HCT116 (cell line): ENCODE data around the gene AKT3. TPM values are rescaled to one million over a fixed set of nuclear protein-coding genes. Genes with fewer than 3 reads are reported as not detected.

Experiments
- ATAC-seq: fragments of 200-7000 bp; cut with Tn5 transposase; 2 replicates; pipeline ENCODE4 v1.9.1; 2020; ENCODE audit warnings: mild to moderate bottlenecking, moderate library complexity
- BruUV-seq: library from RNA; stranded (reverse); fragments of 400-500 nt; replicated peaks from 2 replicates; lab custom pipeline; 2021; lab: Mats Ljungman, UMichigan
- CTCF ChIA-PET: fragments of 300-600 bp; sonication (Branson Sonifier 250); formaldehyde crosslinking; loops from one replicate; lab custom pipeline; 2021; ENCODE audit warnings: antibody characterized with exemption; lab: Charles Lee
- POLR2A ChIA-PET: fragments of 300-600, 350-600 bp; sonication (Branson Sonifier 250); formaldehyde crosslinking; loops from one replicate; lab custom pipeline; 2021; ENCODE audit warnings: antibody characterized with exemption; lab: Charles Lee
- RAD21 ChIA-PET, 2 experiments: fragments of 300-600 bp; sonication (Branson Sonifier 250); formaldehyde crosslinking; loops; one replicate each; lab custom pipeline; 2023; ENCODE audit warnings: low total read pairs in 2 of 2; ENCODE audit not compliant: uncharacterized antibody in 2 of 2, unreplicated experiment in 2 of 2, low non-redundant PET in 1 of 2; lab: Charles Lee
- DNase-seq: peaks from one replicate; pipeline ENCODE4 v3.0.0-alpha.2; 2010; ENCODE audit warnings: low read depth, low spot score
- H2AFZ ChIP-seq: fragments of 200-600 bp; shearing (Covaris generic), sonication (generic); 2 replicates; pipeline ENCODE4 v1.6.1; 2017; ENCODE audit warnings: low read depth, mixed run types, mixed read lengths, antibody characterized with exemption, low read length; ENCODE audit not compliant: poor library complexity, severe bottlenecking
- H3K27ac ChIP-seq: 2 replicates; pipeline ENCODE4 v1.5.1; 2012; ENCODE audit warnings: low read depth, low read length
- H3K27me3 ChIP-seq: fragments of 200-600 bp; sonication (generic); 2 replicates; pipeline ENCODE4 v1.6.1; 2016; ENCODE audit warnings: mixed run types, low read length, mixed read lengths; ENCODE audit not compliant: insufficient read depth
- H3K36me3 ChIP-seq, 2 experiments: fragments of 200-500 bp in 1 of 2; fragments of 200-600 bp in 1 of 2; sonication (Bioruptor generic) in 1 of 2; sonication (generic) in 1 of 2; 2 replicates each; pipeline versions ENCODE4 v1.5.1 to v1.6.1; 2014 to 2016; ENCODE audit warnings: low read length in 2 of 2, inconsistent platforms in 1 of 2, mixed read lengths in 1 of 2, mixed run types in 1 of 2; ENCODE audit not compliant: insufficient read depth in 2 of 2, control insufficient read depth in 1 of 2
- H3K4me1 ChIP-seq, 2 experiments: fragments of 200-600 bp in 1 of 2; sonication (generic) in 1 of 2; 2 replicates each; pipeline versions ENCODE4 v1.5.1 to v1.6.1; 2012 to 2017; ENCODE audit warnings: low read length in 2 of 2, inconsistent platforms in 1 of 2, mild to moderate bottlenecking in 1 of 2, mixed read lengths in 1 of 2, mixed run types in 1 of 2, moderate library complexity in 1 of 2; ENCODE audit not compliant: insufficient read depth in 2 of 2, control insufficient read depth in 1 of 2
- H3K4me2 ChIP-seq: fragments of 200-600 bp; sonication (generic); 2 replicates; pipeline ENCODE4 v1.6.1; 2017; ENCODE audit warnings: mixed run types, low read length, mixed read lengths
- H3K4me3 ChIP-seq, 2 experiments: fragments of 200-600 bp in 1 of 2; sonication (generic) in 1 of 2; replicated peaks in 1 of 2; 2 replicates each; pipeline ENCODE4 v1.5.1; 2011 to 2016; ENCODE audit warnings: low read length in 2 of 2, control low read depth in 1 of 2, low read depth in 1 of 2, mild to moderate bottlenecking in 1 of 2, mixed read lengths in 1 of 2, mixed run types in 1 of 2
- H3K79me2 ChIP-seq: fragments of 200-600 bp; sonication (generic); 2 replicates; pipeline ENCODE4 v1.6.1; 2017; ENCODE audit warnings: mild to moderate bottlenecking, mixed run types, low read length, moderate library complexity, mixed read lengths; ENCODE audit not compliant: insufficient read depth
- H3K9ac ChIP-seq: fragments of 200-600 bp; sonication (generic); 2 replicates; pipeline ENCODE4 v1.6.1; 2016; ENCODE audit warnings: low read length, mixed read lengths
- H3K9me2 ChIP-seq: fragments of 200-600 bp; sonication (generic), shearing (Covaris generic); 2 replicates; pipeline ENCODE4 v1.6.1; 2017; ENCODE audit warnings: mixed run types, mild to moderate bottlenecking, moderate library complexity; ENCODE audit not compliant: insufficient read depth
- H3K9me3 ChIP-seq, 2 experiments: fragments of 200-500 bp in 1 of 2; fragments of 200-600 bp in 1 of 2; sonication (Bioruptor generic) in 1 of 2; sonication (generic) in 1 of 2; 2 replicates each; pipeline ENCODE4 v1.6.1; 2014 to 2017; ENCODE audit warnings: low read length in 2 of 2, mixed read lengths in 2 of 2, inconsistent platforms in 1 of 2, low read depth in 1 of 2, mild to moderate bottlenecking in 1 of 2, mixed run types in 1 of 2, moderate library complexity in 1 of 2; ENCODE audit not compliant: control insufficient read depth in 1 of 2, insufficient read depth in 1 of 2
- H4K20me1 ChIP-seq: fragments of 200-600 bp; sonication (generic), shearing (Covaris generic); 2 replicates; pipeline ENCODE4 v1.6.1; 2017; ENCODE audit warnings: mixed run types, mild to moderate bottlenecking, moderate library complexity; ENCODE audit not compliant: insufficient read depth
- CBX3 ChIP-seq: IDR thresholded peaks from 2 replicates; pipeline ENCODE4 v1.6.1; 2012; ENCODE audit warnings: low read depth
- CEBPB ChIP-seq: IDR thresholded peaks from 2 replicates; pipeline ENCODE4 v1.6.1; 2012; ENCODE audit warnings: low read depth
- EGR1 ChIP-seq: IDR thresholded peaks from 2 replicates; pipeline ENCODE4 v1.6.1; 2012; ENCODE audit warnings: low read depth
- ELF1 ChIP-seq: IDR thresholded peaks from 2 replicates; pipeline ENCODE4 v1.6.1; 2012; ENCODE audit warnings: low read depth, borderline replicate concordance
- EZH2 ChIP-seq: fragments of 200-600 bp; sonication (generic); IDR thresholded peaks from 2 replicates; pipeline ENCODE4 v1.6.1; 2017; ENCODE audit warnings: antibody characterized with exemption, mixed run types
- EZH2phosphoT487 ChIP-seq: fragments of 200-600 bp; IDR thresholded peaks from 2 replicates; pipeline ENCODE4 v1.6.1; 2018; ENCODE audit warnings: antibody characterized with exemption, borderline replicate concordance
- FOSL1 ChIP-seq: IDR thresholded peaks from 2 replicates; pipeline ENCODE4 v1.6.1; 2012; ENCODE audit warnings: low read depth
- JUND ChIP-seq: IDR thresholded peaks from 2 replicates; pipeline ENCODE4 v1.6.1; 2012
- POLR2A ChIP-seq: IDR thresholded peaks from 2 replicates; pipeline ENCODE4 v1.7.0; 2011; ENCODE audit warnings: borderline replicate concordance; ENCODE audit not compliant: insufficient read depth, insufficient read length; ENCODE audit errors: extremely low read depth
- POLR2AphosphoS5 ChIP-seq: IDR thresholded peaks from 2 replicates; pipeline ENCODE4 v1.6.1; 2011; ENCODE audit warnings: mild to moderate bottlenecking, low read depth, low read length, moderate library complexity
- RAD21 ChIP-seq: IDR thresholded peaks from 2 replicates; pipeline ENCODE4 v1.6.1; 2012; ENCODE audit warnings: low read depth, mild to moderate bottlenecking
- SIN3A ChIP-seq: IDR thresholded peaks from 2 replicates; pipeline ENCODE4 v1.6.1; 2012; ENCODE audit warnings: low read depth
- SP1 ChIP-seq: IDR thresholded peaks from 2 replicates; pipeline ENCODE4 v1.6.1; 2012; ENCODE audit warnings: low read depth
- SRF ChIP-seq: IDR thresholded peaks from 2 replicates; pipeline ENCODE4 v1.6.1; 2012; ENCODE audit warnings: low read depth
- YY1 ChIP-seq: IDR thresholded peaks from 2 replicates; pipeline ENCODE4 v1.6.1; 2011; ENCODE audit warnings: low read length, low read depth, moderate library complexity, mild to moderate bottlenecking; ENCODE audit not compliant: insufficient replicate concordance; ENCODE audit errors: extremely low read depth
- intact Hi-C: fragments of 100-400 bp; cut with micrococcal nuclease; formaldehyde crosslinking; loops from 2 replicates; pipeline ENCODE4 v1.10.0; 2022
- total RNA-seq: library from RNA; stranded (reverse); gene quantifications from one replicate; pipeline ENCODE4 v1.2.1, GENCODE V29; 2021; ENCODE audit not compliant: unreplicated experiment
- TF ChIP-seq, protein P1 (sequence below), 3 experiments: fragments of 200-600 bp in 1 of 3; sonication (generic) in 1 of 3; IDR thresholded peaks in 2 of 3; conservative IDR thresholded peaks in 1 of 3; 2 replicates each; pipeline ENCODE4 v1.5.1; 2012 to 2017; ENCODE audit warnings: low read depth in 2 of 3, low read length in 2 of 3, antibody characterized with exemption in 1 of 3, borderline replicate concordance in 1 of 3, control low read depth in 1 of 3, mild to moderate bottlenecking in 1 of 3, mixed read lengths in 1 of 3, mixed run types in 1 of 3, moderate library complexity in 1 of 3; ENCODE audit not compliant: insufficient read depth in 1 of 3
- TF ChIP-seq, protein P2 (sequence below): IDR thresholded peaks from 2 replicates; pipeline ENCODE4 v1.6.1; 2012
- TF ChIP-seq, protein P3 (sequence below): IDR thresholded peaks from 2 replicates; pipeline ENCODE4 v1.6.1; 2012
- TF ChIP-seq, protein P4 (sequence below): IDR thresholded peaks from 2 replicates; pipeline ENCODE4 v1.6.1; 2012; ENCODE audit warnings: low read depth

AKT3 gene
- total RNA-seq, 1 experiment from 2014 or later = 0.49 TPM

DNA sequence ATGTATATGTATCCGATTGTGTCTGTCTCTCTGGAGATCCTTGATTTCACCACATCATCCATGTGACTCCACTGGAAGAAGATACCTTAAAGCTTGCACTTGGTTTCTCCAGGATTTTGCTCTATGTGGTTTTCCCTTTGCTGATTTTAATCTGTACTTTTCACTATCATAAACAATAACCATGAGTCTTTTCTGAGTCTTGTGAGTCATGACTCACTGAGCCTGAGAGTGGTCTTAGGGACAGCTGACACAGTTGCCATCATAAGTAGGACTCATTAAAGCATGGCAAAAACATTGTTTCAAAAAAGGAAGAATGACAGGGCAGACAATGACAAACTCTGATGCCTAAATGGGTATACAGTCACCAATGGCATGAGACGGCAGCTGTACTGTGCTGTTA, 226.2 kb downstream of the AKT3 start:
- intact Hi-C loops = no loop called here
- Histone ChIP-seq H3K27me3 (0 out of 2 replicates have a peak, but pooled peaks cover 8% of the 10 kb centered on the region), H4K20me1 (no peaks in the 10 kb centered on the region), H3K79me2 (no peaks in the 10 kb centered on the region), H2AFZ (no peak overlapping the region), H3K9me2 (no peaks in the 10 kb centered on the region), H3K9ac (no peak overlapping the region), H3K27ac (no peak overlapping the region), H3K9me3 (no peaks in the 10 kb centered on the region), H3K36me3 (no peaks in the 10 kb centered on the region), H3K4me1 (no peaks in the 10 kb centered on the region), H3K4me3 (no peak overlapping the region), H3K4me2 (no peak overlapping the region)
- no peak for DNase-seq
- POLR2A ChIA-PET = no interaction called here
- BruUV-seq = no TSS peak
- TF ChIP-seq, protein P1, sequence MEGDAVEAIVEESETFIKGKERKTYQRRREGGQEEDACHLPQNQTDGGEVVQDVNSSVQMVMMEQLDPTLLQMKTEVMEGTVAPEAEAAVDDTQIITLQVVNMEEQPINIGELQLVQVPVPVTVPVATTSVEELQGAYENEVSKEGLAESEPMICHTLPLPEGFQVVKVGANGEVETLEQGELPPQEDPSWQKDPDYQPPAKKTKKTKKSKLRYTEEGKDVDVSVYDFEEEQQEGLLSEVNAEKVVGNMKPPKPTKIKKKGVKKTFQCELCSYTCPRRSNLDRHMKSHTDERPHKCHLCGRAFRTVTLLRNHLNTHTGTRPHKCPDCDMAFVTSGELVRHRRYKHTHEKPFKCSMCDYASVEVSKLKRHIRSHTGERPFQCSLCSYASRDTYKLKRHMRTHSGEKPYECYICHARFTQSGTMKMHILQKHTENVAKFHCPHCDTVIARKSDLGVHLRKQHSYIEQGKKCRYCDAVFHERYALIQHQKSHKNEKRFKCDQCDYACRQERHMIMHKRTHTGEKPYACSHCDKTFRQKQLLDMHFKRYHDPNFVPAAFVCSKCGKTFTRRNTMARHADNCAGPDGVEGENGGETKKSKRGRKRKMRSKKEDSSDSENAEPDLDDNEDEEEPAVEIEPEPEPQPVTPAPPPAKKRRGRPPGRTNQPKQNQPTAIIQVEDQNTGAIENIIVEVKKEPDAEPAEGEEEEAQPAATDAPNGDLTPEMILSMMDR (IDR thresholded peaks at IDR 0.05 in 2 of 3, conservative IDR thresholded peaks at IDR 0.05 in 1 of 3; ENCODE audit: borderline replicate concordance in 1 of 3, insufficient read depth in 1 of 3, low read depth in 2 of 3, low read length in 2 of 3) = no peak
- TF ChIP-seq, protein P2, sequence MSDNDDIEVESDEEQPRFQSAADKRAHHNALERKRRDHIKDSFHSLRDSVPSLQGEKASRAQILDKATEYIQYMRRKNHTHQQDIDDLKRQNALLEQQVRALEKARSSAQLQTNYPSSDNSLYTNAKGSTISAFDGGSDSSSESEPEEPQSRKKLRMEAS = no peak
- TF ChIP-seq SIN3A = no peak
- TF ChIP-seq, protein P3, sequence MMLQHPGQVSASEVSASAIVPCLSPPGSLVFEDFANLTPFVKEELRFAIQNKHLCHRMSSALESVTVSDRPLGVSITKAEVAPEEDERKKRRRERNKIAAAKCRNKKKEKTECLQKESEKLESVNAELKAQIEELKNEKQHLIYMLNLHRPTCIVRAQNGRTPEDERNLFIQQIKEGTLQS = no peak
- no peak for TF ChIP-seq FOSL1
- no peak for TF ChIP-seq YY1
- TF ChIP-seq EGR1 = no peak
- no peak for TF ChIP-seq POLR2AphosphoS5
- TF ChIP-seq SP1 = no peak
- no peak for TF ChIP-seq SRF
- TF ChIP-seq ELF1 = no peak
- no peak for TF ChIP-seq CBX3
- no peak for TF ChIP-seq POLR2A
- no peak for TF ChIP-seq RAD21
- no peak for TF ChIP-seq EZH2phosphoT487
- no peak for TF ChIP-seq JUND
- TF ChIP-seq, protein P4, sequence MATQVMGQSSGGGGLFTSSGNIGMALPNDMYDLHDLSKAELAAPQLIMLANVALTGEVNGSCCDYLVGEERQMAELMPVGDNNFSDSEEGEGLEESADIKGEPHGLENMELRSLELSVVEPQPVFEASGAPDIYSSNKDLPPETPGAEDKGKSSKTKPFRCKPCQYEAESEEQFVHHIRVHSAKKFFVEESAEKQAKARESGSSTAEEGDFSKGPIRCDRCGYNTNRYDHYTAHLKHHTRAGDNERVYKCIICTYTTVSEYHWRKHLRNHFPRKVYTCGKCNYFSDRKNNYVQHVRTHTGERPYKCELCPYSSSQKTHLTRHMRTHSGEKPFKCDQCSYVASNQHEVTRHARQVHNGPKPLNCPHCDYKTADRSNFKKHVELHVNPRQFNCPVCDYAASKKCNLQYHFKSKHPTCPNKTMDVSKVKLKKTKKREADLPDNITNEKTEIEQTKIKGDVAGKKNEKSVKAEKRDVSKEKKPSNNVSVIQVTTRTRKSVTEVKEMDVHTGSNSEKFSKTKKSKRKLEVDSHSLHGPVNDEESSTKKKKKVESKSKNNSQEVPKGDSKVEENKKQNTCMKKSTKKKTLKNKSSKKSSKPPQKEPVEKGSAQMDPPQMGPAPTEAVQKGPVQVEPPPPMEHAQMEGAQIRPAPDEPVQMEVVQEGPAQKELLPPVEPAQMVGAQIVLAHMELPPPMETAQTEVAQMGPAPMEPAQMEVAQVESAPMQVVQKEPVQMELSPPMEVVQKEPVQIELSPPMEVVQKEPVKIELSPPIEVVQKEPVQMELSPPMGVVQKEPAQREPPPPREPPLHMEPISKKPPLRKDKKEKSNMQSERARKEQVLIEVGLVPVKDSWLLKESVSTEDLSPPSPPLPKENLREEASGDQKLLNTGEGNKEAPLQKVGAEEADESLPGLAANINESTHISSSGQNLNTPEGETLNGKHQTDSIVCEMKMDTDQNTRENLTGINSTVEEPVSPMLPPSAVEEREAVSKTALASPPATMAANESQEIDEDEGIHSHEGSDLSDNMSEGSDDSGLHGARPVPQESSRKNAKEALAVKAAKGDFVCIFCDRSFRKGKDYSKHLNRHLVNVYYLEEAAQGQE = no peak
- TF ChIP-seq CEBPB = no peak
- no peak for TF ChIP-seq EZH2
- no peak for ATAC-seq
- CTCF ChIA-PET = no interaction called here
- RAD21 ChIA-PET = no interaction called here
